ENCODE data around the gene RASGEF1B. TPM values are rescaled to one million over a fixed set of nuclear protein-coding genes. Genes with fewer than 3 reads are reported as not detected.

Gene RASGEF1B
- total RNA-seq (2014; rRNA removed; shearing (Covaris generic)), result 10.6 and 12.6 TPM in 2 replicates
- 5.7 and 9.8 TPM in 2 replicates for total RNA-seq (2022)
- percentile 38 among the genes with signal in this experiment for Bru-seq, nascent RNA
- BruChase-seq, experiment 1, labeled RNA remaining after a 6-hour chase, result percentile 30 among the genes with signal in this experiment
- BruChase-seq, experiment 2, labeled RNA remaining after a 2-hour chase, result percentile 35 among the genes with signal in this experiment
- long read RNA-seq, partial matches to known transcripts, result 0 of 3 reads
- long read RNA-seq, other reads (novel, unspliced or antisense), result 1 of 3 reads

DNA sequence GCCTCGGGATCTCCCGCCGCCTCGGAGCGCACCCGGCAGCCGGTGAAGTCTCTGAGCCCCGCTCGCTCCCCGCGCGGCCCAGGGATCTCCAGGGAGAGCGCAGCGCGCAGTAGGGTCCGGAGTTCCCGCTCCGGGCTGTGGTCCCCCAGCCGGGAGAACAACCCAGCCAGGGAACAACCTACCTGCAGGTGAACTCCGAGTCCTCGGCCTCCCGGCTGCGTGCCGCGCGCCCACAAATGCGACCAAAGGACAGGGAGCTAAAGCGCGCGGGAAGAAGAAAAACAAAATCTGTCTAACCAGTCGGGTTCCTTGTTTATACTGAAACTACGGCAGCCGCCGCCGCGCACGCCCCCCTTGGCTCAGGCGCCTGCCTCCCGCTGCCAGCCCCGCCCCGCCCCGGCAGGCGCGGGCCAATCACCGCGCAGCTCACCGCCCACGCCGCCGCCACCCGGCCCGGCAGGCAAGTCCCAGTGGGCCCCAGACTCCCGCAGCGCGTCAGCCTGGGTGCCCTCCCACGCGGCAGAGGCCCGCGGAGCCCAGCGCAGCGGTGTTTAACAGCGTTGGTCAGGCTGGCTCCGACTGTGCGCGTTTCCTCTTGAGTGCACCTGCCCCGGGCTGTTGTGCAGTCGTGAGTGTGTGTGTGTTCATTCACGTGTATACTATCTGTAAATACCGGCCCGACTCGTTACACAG lies at the start of gene RASGEF1B:
Gene RASGEF1B (minus strand): TSS at position 320 of the 693 bp plus-strand sequence. CDS start 12,399 bp downstream, outside the sequence.
- H3K79me2 ChIP-seq (ENCODE audit: insufficient read depth, low read depth, low read length), result peaks cover 44% of the 10 kb centered on the region
- intact Hi-C loops (cut with micrococcal nuclease; ENCODE audit: unreplicated experiment), result loop anchor here (1.0 to 5.0 kb wide), 4 partner anchors 91 to 811 kb away; no protein-coding TSS in a partner anchor
- TF ChIP-seq EZH2phosphoT487 (IDR thresholded peaks at IDR 0.05; ENCODE audit: borderline replicate concordance, low read depth, low read length), result no peak
- TF ChIP-seq, protein P1, sequence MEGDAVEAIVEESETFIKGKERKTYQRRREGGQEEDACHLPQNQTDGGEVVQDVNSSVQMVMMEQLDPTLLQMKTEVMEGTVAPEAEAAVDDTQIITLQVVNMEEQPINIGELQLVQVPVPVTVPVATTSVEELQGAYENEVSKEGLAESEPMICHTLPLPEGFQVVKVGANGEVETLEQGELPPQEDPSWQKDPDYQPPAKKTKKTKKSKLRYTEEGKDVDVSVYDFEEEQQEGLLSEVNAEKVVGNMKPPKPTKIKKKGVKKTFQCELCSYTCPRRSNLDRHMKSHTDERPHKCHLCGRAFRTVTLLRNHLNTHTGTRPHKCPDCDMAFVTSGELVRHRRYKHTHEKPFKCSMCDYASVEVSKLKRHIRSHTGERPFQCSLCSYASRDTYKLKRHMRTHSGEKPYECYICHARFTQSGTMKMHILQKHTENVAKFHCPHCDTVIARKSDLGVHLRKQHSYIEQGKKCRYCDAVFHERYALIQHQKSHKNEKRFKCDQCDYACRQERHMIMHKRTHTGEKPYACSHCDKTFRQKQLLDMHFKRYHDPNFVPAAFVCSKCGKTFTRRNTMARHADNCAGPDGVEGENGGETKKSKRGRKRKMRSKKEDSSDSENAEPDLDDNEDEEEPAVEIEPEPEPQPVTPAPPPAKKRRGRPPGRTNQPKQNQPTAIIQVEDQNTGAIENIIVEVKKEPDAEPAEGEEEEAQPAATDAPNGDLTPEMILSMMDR (conservative IDR thresholded peaks at IDR 0.05; ENCODE audit: low read length), result no peak
- peak within 1 kb of the TSS; percentile 86 for H3K27ac ChIP-seq (ENCODE audit: low read depth, low read length, poor library complexity, severe bottlenecking)
- H3K9me2 ChIP-seq (ENCODE audit: insufficient read depth, low read length), result no peaks in the 10 kb centered on the region
- H3K4me2 ChIP-seq (ENCODE audit: low read length), result peak within 1 kb of the TSS; percentile 91
- no TSS peak for BruUV-seq (replicated peaks)
- H4K20me1 ChIP-seq (ENCODE audit: insufficient read depth, low read length), result peaks cover 8% of the 10 kb centered on the region
- DNase-seq (ENCODE audit: low spot score), result peak; percentile 91
- peak within 1 kb of the TSS; percentile 84 for H3K4me3 ChIP-seq (ENCODE audit: low read depth, low read length, poor library complexity, severe bottlenecking)
- no peaks in the 10 kb centered on the region for H3K36me3 ChIP-seq (ENCODE audit: insufficient read depth, low read length)
- peak within 1 kb of the TSS; percentile 89 for H2AFZ ChIP-seq (ENCODE audit: low read length)
- H3K9me3 ChIP-seq (ENCODE audit: low read length), result peaks cover 9% of the 10 kb centered on the region; the same call in 1 of the 2 replicates
- POLR2A ChIA-PET, result interaction anchor here (0.6 to 3.8 kb wide), 40 partner anchors 13 to 414 kb away, joined by 3 to 21 read pairs (median 4); no protein-coding TSS in a partner anchor
- CTCF ChIA-PET (ENCODE audit: unreplicated experiment), result interaction anchor here (0.9 to 3.9 kb wide), 3 partner anchors 253 to 441 kb away, joined by 3 to 16 read pairs (median 7); no protein-coding TSS in a partner anchor
- H3K4me1 ChIP-seq (ENCODE audit: insufficient read depth, low read length, poor library complexity, severe bottlenecking), result peaks cover 36% of the 10 kb centered on the region

DNA sequence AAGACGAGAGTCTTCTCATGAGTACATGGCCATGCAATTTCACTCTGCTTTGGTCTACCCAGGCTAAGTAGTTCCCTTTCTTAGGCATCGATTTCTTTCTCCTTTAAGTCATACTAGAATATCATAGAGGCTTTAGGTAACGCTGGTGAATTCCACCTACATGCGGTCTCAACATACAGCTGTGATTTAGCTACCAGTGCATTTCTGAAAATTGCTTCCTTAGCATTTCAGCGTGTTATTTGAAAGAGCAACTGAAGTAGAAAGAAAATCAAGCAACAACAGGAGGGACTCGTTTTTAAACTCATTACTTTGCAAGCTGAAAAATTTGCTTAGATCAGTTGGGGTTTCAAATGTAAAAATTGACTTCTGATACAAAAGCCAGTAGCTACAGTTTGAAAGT lies 48.1 kb upstream of the RASGEF1B start:
- H3K4me3 ChIP-seq (ENCODE audit: low read depth, low read length, poor library complexity, severe bottlenecking), result no peak overlapping the region
- ChIA-PET POLR2A (interaction anchor here (0.7 to 1.4 kb wide), 8 partner anchors 9 to 129 kb away, joined by 3 to 6 read pairs (median 4); partner anchors contain the start of gene RASGEF1B), CTCF (ENCODE audit: unreplicated experiment) (no interaction called here)
- H4K20me1 ChIP-seq (ENCODE audit: insufficient read depth, low read length), result no peaks in the 10 kb centered on the region
- TF ChIP-seq, protein P1 (conservative IDR thresholded peaks at IDR 0.05; ENCODE audit: low read length), result no peak
- TF ChIP-seq EZH2phosphoT487 (IDR thresholded peaks at IDR 0.05; ENCODE audit: borderline replicate concordance, low read depth, low read length), result no peak
- H3K27ac ChIP-seq (ENCODE audit: low read depth, low read length, poor library complexity, severe bottlenecking), result no peak overlapping the region
- intact Hi-C loops (cut with micrococcal nuclease; ENCODE audit: unreplicated experiment), result no loop called here
- no peaks in the 10 kb centered on the region for H3K9me3 ChIP-seq (ENCODE audit: low read length)
- no peaks in the 10 kb centered on the region for H3K9me2 ChIP-seq (ENCODE audit: insufficient read depth, low read length)
- H2AFZ ChIP-seq (ENCODE audit: low read length), result peak overlapping the region; percentile 34; the same call in 1 of the 2 replicates
- no TSS peak for BruUV-seq (replicated peaks)
- H3K4me1 ChIP-seq (ENCODE audit: insufficient read depth, low read length, poor library complexity, severe bottlenecking), result peaks cover 7% of the 10 kb centered on the region
- DNase-seq (ENCODE audit: low spot score), result no peak
- H3K79me2 ChIP-seq (ENCODE audit: insufficient read depth, low read depth, low read length), result no peaks in the 10 kb centered on the region
- H3K36me3 ChIP-seq (ENCODE audit: insufficient read depth, low read length), result no peaks in the 10 kb centered on the region
- no peak overlapping the region for H3K4me2 ChIP-seq (ENCODE audit: low read length)

All from OCI-LY7 (cell line).